Endodermal cell (in vitro differentiated cells): ENCODE data around the gene DHX16. TPM values are rescaled to one million over a fixed set of nuclear protein-coding genes. Genes with fewer than 3 reads are reported as not detected.

Source experiments
- DNase-seq: peaks from one replicate; pipeline ENCODE4 v3.0.0-alpha.2; 2017
- H3K27ac ChIP-seq: 2 replicates; pipeline ENCODE4 v1.5.1; 2013; ENCODE audit warnings: mild to moderate bottlenecking, low read depth, low read length, moderate library complexity
- H3K27me3 ChIP-seq: 2 replicates; pipeline ENCODE4 v1.6.1; 2013; ENCODE audit warnings: mild to moderate bottlenecking, low read length, moderate library complexity; ENCODE audit not compliant: insufficient read depth, control insufficient read depth, poor library complexity, severe bottlenecking
- H3K36me3 ChIP-seq: 2 replicates; pipeline ENCODE4 v1.7.0; 2013; ENCODE audit warnings: mild to moderate bottlenecking, low read length, moderate library complexity; ENCODE audit not compliant: control insufficient read depth, insufficient read depth
- H3K4me1 ChIP-seq: one replicate; pipeline ENCODE4 v1.7.0; 2013; ENCODE audit warnings: low read length; ENCODE audit not compliant: control insufficient read depth, insufficient read depth
- H3K4me3 ChIP-seq: 2 replicates; pipeline ENCODE4 v1.5.1; 2013; ENCODE audit warnings: mild to moderate bottlenecking, low read length, moderate library complexity
- H3K9ac ChIP-seq: 2 replicates; pipeline ENCODE4 v1.6.1; 2013; ENCODE audit warnings: mild to moderate bottlenecking, low read length, moderate library complexity; ENCODE audit not compliant: poor library complexity, severe bottlenecking; ENCODE audit errors: extremely low read depth
- H3K9me3 ChIP-seq: 2 replicates; pipeline ENCODE4 v1.6.1; 2013; ENCODE audit warnings: mild to moderate bottlenecking, low read length, moderate library complexity; ENCODE audit not compliant: control insufficient read depth
- H3K27ac Mint-ChIP-seq: 2 replicates; pipeline ENCODE4 v1.8.0; 2020; ENCODE audit warnings: mixed read lengths
- H3K27me3 Mint-ChIP-seq: 2 replicates; pipeline ENCODE4 v1.8.0; 2021; ENCODE audit warnings: mild to moderate bottlenecking, mixed read lengths; ENCODE audit not compliant: insufficient read depth
- H3K36me3 Mint-ChIP-seq: 2 replicates; pipeline ENCODE4 v1.8.0; 2020; ENCODE audit warnings: low read depth, mixed read lengths
- H3K4me1 Mint-ChIP-seq: 2 replicates; pipeline ENCODE4 v1.8.0; 2020; ENCODE audit warnings: mixed read lengths
- H3K4me3 Mint-ChIP-seq: 2 replicates; pipeline ENCODE4 v1.8.0; 2020; ENCODE audit warnings: mild to moderate bottlenecking, moderate library complexity, mixed read lengths
- H3K9me3 Mint-ChIP-seq: 2 replicates; pipeline ENCODE4 v1.8.0; 2020; ENCODE audit warnings: mild to moderate bottlenecking, mixed read lengths
- WGBS, 2 experiments: methylation state at CpG; one replicate each; pipeline versions ENCODE4 v1.1.5 to v1.1.7; 2013; ENCODE audit warnings: missing lambda C conversion rate in 2 of 2, mixed read lengths in 1 of 2; ENCODE audit not compliant: insufficient coverage in 1 of 2, insufficient read length in 1 of 2; 5-methylcytosine and 5-hydroxymethylcytosine counted together
- total RNA-seq, 2 donors: library from RNA; stranded (reverse); fragmentation: NEBNext Ultra II Directional in 1 of 2; extraction: Animal tissue kit (Norgen Biotek cat#: 25700) in 1 of 2; gene quantifications; 2 replicates in 1 of 2; 3 replicates in 1 of 2; pipeline ENCODE4 v1.2.1, GENCODE V29; 2021
- TF ChIP-seq, protein P1 (sequence below): fragments of 200-600 bp; sonication (generic); conservative IDR thresholded peaks from 2 replicates; pipeline ENCODE4 v1.5.0; 2021; ENCODE audit warnings: antibody characterized with exemption, mild to moderate bottlenecking

The DHX16 gene
- total RNA-seq, 2 donors from 2014 or later, result 33.5 to 33.9 TPM

DNA sequence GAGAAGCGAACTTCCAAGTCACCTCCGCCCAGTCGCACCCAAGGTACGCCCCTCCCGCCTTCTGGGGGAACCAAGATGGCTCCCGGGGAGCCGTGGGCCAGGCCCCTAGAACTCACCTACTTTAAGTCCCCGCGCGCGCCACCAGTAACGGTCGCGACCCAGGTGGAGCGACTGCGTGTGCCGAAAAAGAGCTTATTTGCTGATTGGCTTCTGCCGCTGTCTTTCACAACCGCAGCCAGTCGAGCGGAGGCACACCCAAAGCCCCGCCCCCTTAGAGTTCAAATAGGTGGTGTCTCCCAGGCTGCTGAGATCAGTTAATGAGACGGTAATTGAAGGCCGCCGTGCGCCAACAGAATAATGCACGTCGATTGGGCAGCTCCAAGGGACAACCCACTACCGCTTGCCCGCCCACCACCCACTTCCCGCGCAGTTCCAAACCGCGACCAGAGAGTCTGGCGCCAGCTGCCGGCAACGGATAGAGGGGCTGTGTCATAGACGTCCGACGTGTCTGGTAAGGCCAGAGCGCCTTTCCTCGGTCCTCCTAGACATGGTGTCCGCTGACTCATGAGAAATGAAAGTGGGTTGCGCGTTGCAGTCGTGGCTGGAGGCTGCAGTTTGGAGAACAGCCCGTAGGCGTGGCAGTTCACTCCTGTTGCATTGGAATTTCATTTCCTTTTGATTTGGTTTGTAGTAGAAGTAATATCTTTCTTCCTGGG is 44.5 kb upstream of the DHX16 start, which contains the start of gene MDC1:
MDC1 (minus strand) TSS at position 153 of the 716 bp plus-strand sequence. CDS start 2,106 bp downstream, outside the sequence.
- peaks cover 39% of the 10 kb centered on the region for H3K36me3 ChIP-seq
- WGBS, 2 experiments, result 0% methylated on average over 41 to 48 of the region's 48 CpGs
- no peaks in the 10 kb centered on the region for H3K27me3 ChIP-seq
- peak within 1 kb of the TSS; percentile 88 for H3K9ac ChIP-seq
- Mint-ChIP-seq H3K4me1 (peaks cover 17% of the 10 kb centered on the region), H3K27me3 (no peaks in the 10 kb centered on the region), H3K4me3 (peak within 1 kb of the TSS; percentile 99), H3K27ac (peak within 1 kb of the TSS; percentile 100), H3K36me3 (peaks cover 39% of the 10 kb centered on the region), H3K9me3 (no peaks in the 10 kb centered on the region)
- H3K4me3 ChIP-seq, result peak within 1 kb of the TSS; percentile 99
- peak; percentile 99 for DNase-seq
- peak within 1 kb of the TSS; percentile 91 for H3K27ac ChIP-seq
- H3K9me3 ChIP-seq, result no peaks in the 10 kb centered on the region
- no peaks in the 10 kb centered on the region for H3K4me1 ChIP-seq
- TF ChIP-seq, protein P1, sequence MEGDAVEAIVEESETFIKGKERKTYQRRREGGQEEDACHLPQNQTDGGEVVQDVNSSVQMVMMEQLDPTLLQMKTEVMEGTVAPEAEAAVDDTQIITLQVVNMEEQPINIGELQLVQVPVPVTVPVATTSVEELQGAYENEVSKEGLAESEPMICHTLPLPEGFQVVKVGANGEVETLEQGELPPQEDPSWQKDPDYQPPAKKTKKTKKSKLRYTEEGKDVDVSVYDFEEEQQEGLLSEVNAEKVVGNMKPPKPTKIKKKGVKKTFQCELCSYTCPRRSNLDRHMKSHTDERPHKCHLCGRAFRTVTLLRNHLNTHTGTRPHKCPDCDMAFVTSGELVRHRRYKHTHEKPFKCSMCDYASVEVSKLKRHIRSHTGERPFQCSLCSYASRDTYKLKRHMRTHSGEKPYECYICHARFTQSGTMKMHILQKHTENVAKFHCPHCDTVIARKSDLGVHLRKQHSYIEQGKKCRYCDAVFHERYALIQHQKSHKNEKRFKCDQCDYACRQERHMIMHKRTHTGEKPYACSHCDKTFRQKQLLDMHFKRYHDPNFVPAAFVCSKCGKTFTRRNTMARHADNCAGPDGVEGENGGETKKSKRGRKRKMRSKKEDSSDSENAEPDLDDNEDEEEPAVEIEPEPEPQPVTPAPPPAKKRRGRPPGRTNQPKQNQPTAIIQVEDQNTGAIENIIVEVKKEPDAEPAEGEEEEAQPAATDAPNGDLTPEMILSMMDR, result peak; percentile 39

DNA sequence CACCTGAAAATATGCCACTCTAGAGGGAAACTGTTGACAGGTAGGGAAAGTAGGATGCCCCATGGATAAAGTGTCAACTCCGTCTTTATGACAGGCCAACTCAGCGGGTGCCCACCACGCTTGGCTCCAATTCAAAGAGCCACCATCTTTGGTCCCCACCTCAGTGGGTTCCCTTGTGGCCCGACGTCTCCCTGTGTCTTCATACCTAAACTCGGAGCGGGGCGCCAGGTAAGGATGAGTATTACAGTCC is 44.0 kb upstream of the DHX16 start:
- Histone ChIP-seq H3K9me3 (no peaks in the 10 kb centered on the region), H3K4me3 (peak overlapping the region; percentile 99), H3K4me1 (no peaks in the 10 kb centered on the region), H3K27ac (peak overlapping the region; percentile 84), H3K27me3 (no peaks in the 10 kb centered on the region), H3K9ac (peak overlapping the region; percentile 67), H3K36me3 (peaks cover 39% of the 10 kb centered on the region)
- TF ChIP-seq, protein P1, result no peak
- Mint-ChIP-seq H3K27me3 (no peaks in the 10 kb centered on the region), H3K4me3 (peak overlapping the region; percentile 99), H3K4me1 (peaks cover 15% of the 10 kb centered on the region), H3K9me3 (no peaks in the 10 kb centered on the region), H3K27ac (peak overlapping the region; percentile 100), H3K36me3 (peaks cover 39% of the 10 kb centered on the region)
- 0% methylated on average over 4 to 8 of the region's 8 CpGs for WGBS, 2 experiments
- no peak for DNase-seq

DNA sequence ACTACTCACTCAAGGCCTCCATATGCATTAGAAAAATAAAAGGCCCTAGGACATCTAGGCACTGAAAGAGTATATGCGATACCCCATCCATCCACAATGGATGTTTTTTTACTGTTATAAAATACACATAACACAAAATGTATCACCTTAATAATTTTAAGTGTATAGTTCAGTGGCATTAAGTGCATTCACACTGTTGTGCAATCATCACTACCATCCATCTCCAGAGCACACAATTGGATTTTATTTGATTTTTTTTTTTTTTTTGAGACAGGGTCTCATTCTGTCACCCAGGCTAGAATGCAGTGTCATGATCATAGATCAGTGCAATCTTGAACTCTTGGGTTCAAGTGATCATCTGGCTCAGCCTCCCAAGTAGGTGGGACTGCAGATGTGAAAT is 41.5 kb upstream of the DHX16 start:
- 100% methylated on average over 1 of the region's 1 CpG; no CpG with 5 or more reads in 1 of the 2 experiments for WGBS, 2 experiments
- DNase-seq, result no peak
- peaks cover 12% of the 10 kb centered on the region for H3K4me1 Mint-ChIP-seq
- Histone ChIP-seq H3K9me3 (no peaks in the 10 kb centered on the region), H3K4me1 (no peaks in the 10 kb centered on the region), H3K9ac (no peak overlapping the region), H3K27ac (no peak overlapping the region), H3K36me3 (peaks cover 54% of the 10 kb centered on the region), H3K4me3 (no peak overlapping the region), H3K27me3 (no peaks in the 10 kb centered on the region)
- no peak overlapping the region for H3K27ac Mint-ChIP-seq
- TF ChIP-seq, protein P1, result no peak
- H3K36me3 Mint-ChIP-seq, result peaks cover 47% of the 10 kb centered on the region
- no peaks in the 10 kb centered on the region for H3K9me3 Mint-ChIP-seq
- H3K27me3 Mint-ChIP-seq, result no peaks in the 10 kb centered on the region
- H3K4me3 Mint-ChIP-seq, result no peak overlapping the region
